Smooth muscle cell (in vitro differentiated cells): ENCODE data around the gene LRRC75A. TPM values are rescaled to one million over a fixed set of nuclear protein-coding genes. Genes with fewer than 3 reads are reported as not detected.

ENCODE experiments used
- DNase-seq: peaks from one replicate; lab custom pipeline; 2025; ENCODE audit not compliant: unreplicated experiment; lab: John Stamatoyannopoulos, UW
- H2AFZ ChIP-seq: fragments of 200-600 bp; sonication (generic); 2 replicates; pipeline ENCODE4 v1.6.0; 2016; ENCODE audit warnings: antibody characterized with exemption, low read depth, mild to moderate bottlenecking
- H3F3A ChIP-seq: fragments of 200-600 bp; sonication (generic); 2 replicates; pipeline ENCODE4 v1.6.0; 2017; ENCODE audit warnings: antibody characterized with exemption, low read depth
- H3K27ac ChIP-seq: fragments of 200-600 bp; sonication (generic); 2 replicates; pipeline ENCODE4 v1.5.1; 2016; ENCODE audit warnings: low read depth, mild to moderate bottlenecking
- H3K27me3 ChIP-seq: fragments of 200-600 bp; sonication (generic); 2 replicates; pipeline ENCODE4 v1.6.1; 2016; ENCODE audit warnings: low read depth, mild to moderate bottlenecking
- H3K36me3 ChIP-seq: fragments of 200-600 bp; sonication (generic); 2 replicates; pipeline ENCODE4 v1.5.1; 2016; ENCODE audit warnings: low read depth
- H3K4me1 ChIP-seq: fragments of 200-600 bp; sonication (generic); 2 replicates; pipeline ENCODE4 v1.5.1; 2016; ENCODE audit warnings: low read depth
- H3K4me2 ChIP-seq: fragments of 200-600 bp; sonication (generic); 2 replicates; pipeline ENCODE4 v1.6.0; 2016; ENCODE audit warnings: mild to moderate bottlenecking
- H3K4me3 ChIP-seq: fragments of 200-600 bp; sonication (generic); 2 replicates; pipeline ENCODE4 v1.5.1; 2016; ENCODE audit warnings: mild to moderate bottlenecking
- H3K79me2 ChIP-seq: fragments of 200-600 bp; sonication (generic); 2 replicates; pipeline ENCODE4 v1.6.0; 2016; ENCODE audit warnings: low read depth, mild to moderate bottlenecking
- H3K9ac ChIP-seq: fragments of 200-600 bp; sonication (generic); 2 replicates; pipeline ENCODE4 v1.6.0; 2016; ENCODE audit warnings: low read depth
- H3K9me3 ChIP-seq: fragments of 200-600 bp; sonication (generic); replicated peaks from 2 replicates; pipeline ENCODE4 v1.5.1; 2016; ENCODE audit warnings: low read depth
- H4K20me1 ChIP-seq: fragments of 200-600 bp; sonication (generic); 2 replicates; pipeline ENCODE4 v1.6.0; 2016; ENCODE audit warnings: low read depth
- WGBS: methylation state at CpG from one replicate; pipeline ENCODE4 v1.1.7; 2016; ENCODE audit warnings: low lambda C conversion rate; 5-methylcytosine and 5-hydroxymethylcytosine counted together
- polyA plus RNA-seq: library from polyadenylated mRNA; unstranded; fragments of >200 nt; fragmentation: Nextera tagmentation; extraction: Ambion mirVana; gene quantifications from 2 replicates; pipeline ENCODE4 v1.2.1, GENCODE V29; 2016
- total RNA-seq: library from RNA; depleted of rRNA; stranded (reverse); fragments of >200 nt; gene quantifications from 2 replicates; pipeline ENCODE4 v1.2.3, GENCODE V29; 2014
- TF ChIP-seq, protein P1 (sequence below): fragments of 200-600 bp; sonication (generic); IDR thresholded peaks from 2 replicates; pipeline ENCODE4 v1.5.1; 2017; ENCODE audit warnings: borderline replicate concordance, mild to moderate bottlenecking, antibody characterized with exemption; ENCODE audit not compliant: insufficient read depth, poor library complexity, severe bottlenecking

The LRRC75A gene
- total and polyA plus RNA-seq, 2 experiments from 2014 or later: 0.76 to 2.2 TPM

DNA sequence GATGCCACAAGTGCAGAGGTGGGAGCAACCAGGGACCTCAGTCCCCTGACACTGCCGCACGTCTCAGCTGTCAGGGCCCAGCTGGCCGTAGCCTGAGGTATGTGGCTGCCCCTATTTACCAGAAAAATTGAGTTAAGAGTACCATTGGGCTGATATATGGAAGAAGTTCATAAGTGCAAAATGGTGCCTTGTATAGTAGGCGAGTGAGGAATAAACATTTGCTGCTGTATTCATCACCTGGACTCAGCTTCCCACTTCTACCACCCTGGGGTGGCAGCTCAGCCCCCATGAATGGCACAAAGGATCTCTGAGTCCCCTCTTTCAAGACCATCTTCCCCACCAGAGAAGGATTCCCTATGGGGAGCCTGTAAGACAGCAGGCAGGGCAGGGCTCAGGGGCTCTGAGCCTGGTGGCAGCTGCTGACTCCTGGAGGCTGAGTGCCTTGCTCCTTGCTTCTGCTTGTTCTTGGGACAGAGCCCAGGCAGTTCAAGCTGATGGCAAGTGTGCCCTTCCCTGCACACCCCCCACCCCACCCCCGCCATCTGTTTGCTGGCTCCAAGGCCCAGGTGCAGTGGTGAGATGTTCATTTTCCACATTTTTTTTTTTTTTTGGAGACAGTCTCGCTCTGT, 47.6 kb downstream of the LRRC75A start:
- Histone ChIP-seq H3K9me3 (no peaks in the 10 kb centered on the region), H2AFZ (no peak overlapping the region), H3K79me2 (peaks cover 27% of the 10 kb centered on the region), H3K4me2 (no peak overlapping the region), H3K27ac (no peak overlapping the region), H3K27me3 (no peaks in the 10 kb centered on the region), H3F3A (peaks cover 61% of the 10 kb centered on the region), H3K36me3 (peaks cover 5% of the 10 kb centered on the region), H4K20me1 (peaks cover 100% of the 10 kb centered on the region), H3K4me3 (no peak overlapping the region), H3K9ac (no peak overlapping the region), H3K4me1 (peaks cover 27% of the 10 kb centered on the region)
- WGBS: 93% methylated on average over 6 of the region's 6 CpGs
- TF ChIP-seq, protein P1, sequence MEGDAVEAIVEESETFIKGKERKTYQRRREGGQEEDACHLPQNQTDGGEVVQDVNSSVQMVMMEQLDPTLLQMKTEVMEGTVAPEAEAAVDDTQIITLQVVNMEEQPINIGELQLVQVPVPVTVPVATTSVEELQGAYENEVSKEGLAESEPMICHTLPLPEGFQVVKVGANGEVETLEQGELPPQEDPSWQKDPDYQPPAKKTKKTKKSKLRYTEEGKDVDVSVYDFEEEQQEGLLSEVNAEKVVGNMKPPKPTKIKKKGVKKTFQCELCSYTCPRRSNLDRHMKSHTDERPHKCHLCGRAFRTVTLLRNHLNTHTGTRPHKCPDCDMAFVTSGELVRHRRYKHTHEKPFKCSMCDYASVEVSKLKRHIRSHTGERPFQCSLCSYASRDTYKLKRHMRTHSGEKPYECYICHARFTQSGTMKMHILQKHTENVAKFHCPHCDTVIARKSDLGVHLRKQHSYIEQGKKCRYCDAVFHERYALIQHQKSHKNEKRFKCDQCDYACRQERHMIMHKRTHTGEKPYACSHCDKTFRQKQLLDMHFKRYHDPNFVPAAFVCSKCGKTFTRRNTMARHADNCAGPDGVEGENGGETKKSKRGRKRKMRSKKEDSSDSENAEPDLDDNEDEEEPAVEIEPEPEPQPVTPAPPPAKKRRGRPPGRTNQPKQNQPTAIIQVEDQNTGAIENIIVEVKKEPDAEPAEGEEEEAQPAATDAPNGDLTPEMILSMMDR: no peak
- no peak for DNase-seq

- Histone ChIP-seq H3F3A (peaks cover 56% of the 10 kb centered on the region), H3K9ac (no peak overlapping the region), H3K27me3 (no peaks in the 10 kb centered on the region), H3K4me1 (peaks cover 27% of the 10 kb centered on the region), H4K20me1 (peaks cover 93% of the 10 kb centered on the region), H3K9me3 (no peaks in the 10 kb centered on the region), H2AFZ (no peak overlapping the region), H3K4me3 (no peak overlapping the region), H3K27ac (no peak overlapping the region), H3K79me2 (peaks cover 31% of the 10 kb centered on the region), H3K4me2 (no peak overlapping the region), H3K36me3 (peaks cover 5% of the 10 kb centered on the region)
- no peak for DNase-seq
- 90% methylated on average over 27 of the region's 27 CpGs for WGBS
- TF ChIP-seq, protein P1: no peak
Measured at GRCh38 chr17:16443511-16444257, 48.3 kb downstream of the LRRC75A start.

DNA sequence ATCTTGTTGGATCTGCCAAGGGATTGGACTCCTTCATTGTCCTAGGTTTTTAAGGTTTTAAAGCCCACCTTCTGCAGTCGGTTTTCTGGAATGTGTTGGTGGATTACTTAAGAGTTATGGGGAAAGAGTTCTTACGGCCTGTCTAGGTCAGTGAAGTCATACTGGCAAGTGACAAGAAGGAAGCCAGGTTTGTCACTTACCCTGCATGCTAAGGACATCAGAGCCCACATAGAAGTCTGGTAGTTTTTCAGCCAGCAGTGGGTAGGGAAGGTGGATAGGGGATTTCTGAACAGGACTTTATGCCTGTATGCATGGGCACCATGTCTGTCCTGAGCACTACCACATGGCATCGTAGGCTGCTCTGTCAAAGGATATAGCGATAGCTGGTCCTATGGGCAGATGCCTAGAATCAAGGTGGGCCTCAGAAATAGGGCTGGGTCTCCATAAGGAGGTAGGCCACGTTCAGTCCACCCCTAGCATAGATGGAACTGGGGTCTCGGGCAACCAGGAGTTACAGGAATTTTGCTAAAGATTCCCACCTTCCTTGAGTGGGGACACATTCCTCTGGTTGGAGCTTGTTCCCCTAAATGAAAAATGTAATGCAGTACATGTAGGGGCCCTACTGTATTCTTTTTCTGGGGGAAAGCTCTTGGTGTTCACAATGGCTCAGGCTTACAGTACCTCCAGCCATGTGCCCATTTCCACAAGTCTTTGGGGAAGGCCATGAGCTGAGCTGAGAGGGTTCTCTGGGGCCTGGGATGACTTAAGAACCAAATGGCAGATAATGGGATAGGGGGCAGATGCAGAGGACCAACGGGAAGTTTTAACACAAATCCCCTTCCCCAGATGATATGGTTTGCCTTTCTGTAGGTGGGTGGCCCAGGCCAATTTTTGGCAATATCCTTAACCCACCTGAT, 49.1 kb downstream of the LRRC75A start:
- H3K9ac ChIP-seq: no peak overlapping the region
- H3K27ac ChIP-seq: peak overlapping the region; percentile 50
- TF ChIP-seq, protein P1: no peak
- peak overlapping the region; percentile 97 for H3K4me2 ChIP-seq
- H2AFZ ChIP-seq: no peak overlapping the region
- no peaks in the 10 kb centered on the region for H3K9me3 ChIP-seq
- no peaks in the 10 kb centered on the region for H3K27me3 ChIP-seq
- peaks cover 85% of the 10 kb centered on the region for H4K20me1 ChIP-seq
- H3K79me2 ChIP-seq: peaks cover 31% of the 10 kb centered on the region
- no peak overlapping the region for H3K4me3 ChIP-seq
- H3F3A ChIP-seq: peaks cover 49% of the 10 kb centered on the region
- peaks cover 5% of the 10 kb centered on the region for H3K36me3 ChIP-seq
- no peak for DNase-seq
- peaks cover 32% of the 10 kb centered on the region for H3K4me1 ChIP-seq
- WGBS: 70% methylated on average over 7 of the region's 7 CpGs
